GM19025 (cell line): ENCODE data around the gene MAPK9.
"Not testable (repeated sequence)": the region's sequence is repeated elsewhere in the genome, so short reads cannot be mapped to it uniquely, and the experiment has no call there.

Experiments
- ATAC-seq: cut with Tn5 transposase; IDR thresholded peaks from one replicate; pipeline ENCODE4 v1.9.1; 2021; ENCODE audit warnings: mild to moderate bottlenecking, low read depth, moderate library complexity; ENCODE audit not compliant: unreplicated experiment

The MAPK9 gene

GRCh38 chr5:180250329-180250728 is 41.6 kb downstream of the MAPK9 start:
- no peak for ATAC-seq

DNA sequence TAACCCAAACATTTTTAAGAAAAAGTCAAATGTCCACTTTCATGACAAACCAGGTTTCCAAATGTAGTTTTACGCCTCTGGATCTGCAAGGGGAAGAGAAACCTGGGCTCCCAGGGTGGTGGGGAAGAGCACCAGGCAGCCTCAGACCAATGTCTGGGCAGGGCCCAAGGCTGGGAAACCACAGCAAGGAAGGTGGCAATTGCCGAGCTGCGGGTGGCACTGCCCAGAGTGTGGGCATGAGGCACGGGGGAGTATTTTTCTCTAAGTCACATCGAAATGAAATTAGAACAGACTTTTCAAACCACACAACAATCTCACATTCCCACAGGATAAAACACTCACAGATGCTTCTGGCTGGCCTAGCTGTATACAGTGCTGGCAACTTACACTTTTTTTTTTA is 50.3 kb downstream of the MAPK9 start:
- ATAC-seq = no peak

- no peak for ATAC-seq
Measured at GRCh38 chr5:180238631-180239030, 53.3 kb downstream of the MAPK9 start.

- ATAC-seq = no peak
Measured at GRCh38 chr5:180235846-180236245, 56.0 kb downstream of the MAPK9 start.

DNA sequence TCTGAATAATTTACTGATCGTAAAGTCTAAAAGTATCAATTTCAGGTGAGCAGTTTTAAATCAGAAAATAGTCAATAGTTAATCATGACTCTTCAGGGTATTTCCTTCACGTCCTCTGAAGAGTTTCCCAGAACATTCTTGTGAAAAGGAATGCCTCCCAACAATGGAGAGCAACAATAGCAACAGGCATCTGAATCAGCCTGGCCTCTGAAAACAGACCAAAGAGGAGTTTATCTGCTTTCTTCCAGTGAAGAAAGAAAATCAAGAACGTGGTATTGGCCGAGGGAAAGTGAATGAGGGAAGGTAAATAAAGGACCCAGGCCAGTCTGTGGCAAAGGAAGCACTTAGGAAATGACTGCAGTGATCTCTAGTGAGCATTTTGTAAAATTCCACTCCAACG is 56.8 kb downstream of the MAPK9 start:
- ATAC-seq = no peak

DNA sequence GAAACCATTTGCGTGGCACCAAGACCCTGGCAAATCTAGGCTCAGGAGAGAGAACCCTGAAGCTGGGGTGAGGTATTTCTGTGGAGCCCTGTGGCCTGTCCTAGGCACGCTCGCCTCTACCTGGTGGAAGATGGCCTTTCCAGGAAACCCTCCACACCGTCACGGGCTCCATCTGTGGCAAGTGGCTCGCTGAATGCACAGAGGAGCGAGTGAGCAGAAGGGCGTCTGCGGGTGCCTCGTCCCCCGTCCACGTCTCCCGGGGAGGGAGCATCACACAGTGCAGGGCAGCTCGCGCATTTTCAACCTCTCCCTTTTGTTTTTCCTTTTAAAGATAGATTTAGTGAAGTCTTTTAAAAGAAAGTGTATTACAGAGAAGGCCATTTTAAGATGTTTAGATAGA is 57.6 kb downstream of the MAPK9 start:
- ATAC-seq = no peak

DNA sequence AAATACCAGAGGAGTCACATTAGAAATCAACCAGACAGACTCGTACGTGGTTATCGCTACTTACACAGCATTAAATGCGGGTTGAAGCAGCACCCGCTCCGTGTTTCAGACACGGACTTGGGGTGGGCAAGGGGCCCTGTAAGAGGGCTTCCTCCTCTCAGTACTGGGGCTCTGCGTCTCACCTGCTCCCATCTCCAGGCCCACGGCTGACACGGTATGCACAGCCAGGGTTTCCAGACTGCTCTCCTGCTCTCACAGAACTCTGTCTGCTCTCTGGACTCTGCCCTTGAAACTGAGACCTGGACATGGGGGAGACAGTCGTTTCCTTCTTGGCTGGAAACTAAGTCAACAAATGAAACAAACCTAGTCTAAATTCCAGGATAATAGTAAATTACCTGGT is 58.2 kb downstream of the MAPK9 start:
- no peak for ATAC-seq

- no peak for ATAC-seq
Measured at GRCh38 chr5:180230017-180230416, 61.9 kb downstream of the MAPK9 start.

DNA sequence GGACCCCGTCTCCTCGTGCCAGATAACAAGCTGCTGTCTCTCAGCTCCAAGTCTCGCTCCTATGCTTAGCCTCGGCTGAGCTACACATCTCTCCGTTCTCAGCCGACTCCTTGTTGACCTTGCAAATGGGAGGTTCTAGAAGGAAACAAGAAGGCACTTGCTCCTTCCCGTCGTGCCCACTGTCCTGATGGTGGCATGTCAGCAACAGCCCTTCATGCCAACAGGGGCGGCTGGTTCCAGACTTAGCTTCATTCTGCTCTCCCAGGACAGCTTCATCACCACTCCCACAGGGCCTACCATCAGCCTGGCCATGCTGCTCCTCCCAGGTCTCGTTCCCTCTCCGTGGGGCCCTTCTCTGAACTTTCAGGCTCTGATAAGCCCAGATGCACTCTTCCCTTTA is 69.8 kb downstream of the MAPK9 start:
- ATAC-seq = no peak

- no peak for ATAC-seq
Measured at GRCh38 chr5:180217797-180218196, 74.1 kb downstream of the MAPK9 start.

- ATAC-seq = no peak
Measured at GRCh38 chr5:180216646-180217171, 75.2 kb downstream of the MAPK9 start.

GRCh38 chr5:180215783-180216630 is 75.9 kb downstream of the MAPK9 start:
- no peak for ATAC-seq

DNA sequence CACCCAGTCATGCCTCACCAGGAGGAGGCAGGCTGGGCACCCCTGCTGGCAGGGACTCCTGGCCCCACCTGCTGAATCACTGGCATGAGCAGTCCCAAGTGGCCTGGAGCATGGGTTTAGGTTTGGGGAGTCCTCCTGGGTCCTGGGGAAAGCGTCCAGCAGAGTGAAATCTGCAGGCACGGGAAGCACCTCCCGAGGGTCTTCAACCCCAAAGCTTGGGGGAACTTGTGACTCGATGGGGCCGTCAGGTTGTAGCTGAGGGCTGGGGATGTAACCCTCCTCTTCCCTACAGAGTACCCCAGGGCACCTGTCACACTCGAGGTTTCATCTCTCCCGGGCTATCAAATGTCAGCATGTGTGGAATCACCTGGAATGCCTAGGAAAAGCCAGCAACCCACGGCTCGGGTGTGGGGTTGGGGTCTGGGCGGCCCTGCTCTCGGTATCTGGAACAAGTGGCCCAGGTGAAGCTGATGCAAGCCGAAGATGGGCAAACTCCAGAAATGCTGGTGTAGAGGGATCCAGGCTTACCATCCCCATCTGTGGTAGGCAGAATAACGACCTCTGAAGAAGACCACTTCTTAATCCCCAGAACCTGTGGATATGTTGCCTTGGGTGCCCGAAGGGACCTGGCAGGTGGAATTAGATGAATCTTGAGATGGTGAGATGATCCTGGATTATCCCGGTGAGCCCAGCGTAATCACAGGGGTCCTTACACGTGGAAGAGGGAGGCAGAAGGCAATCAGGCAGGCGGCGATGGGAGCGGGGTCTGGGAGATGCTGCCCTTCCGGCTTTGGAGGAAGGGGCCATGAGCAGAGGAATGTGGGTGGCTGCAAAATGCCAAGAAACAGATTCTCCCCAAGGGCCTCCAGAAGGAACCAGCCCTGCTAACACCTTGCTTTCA is 76.8 kb downstream of the MAPK9 start:
- no peak for ATAC-seq

GRCh38 chr5:180213657-180214207 is 78.2 kb downstream of the MAPK9 start:
- ATAC-seq = no peak

DNA sequence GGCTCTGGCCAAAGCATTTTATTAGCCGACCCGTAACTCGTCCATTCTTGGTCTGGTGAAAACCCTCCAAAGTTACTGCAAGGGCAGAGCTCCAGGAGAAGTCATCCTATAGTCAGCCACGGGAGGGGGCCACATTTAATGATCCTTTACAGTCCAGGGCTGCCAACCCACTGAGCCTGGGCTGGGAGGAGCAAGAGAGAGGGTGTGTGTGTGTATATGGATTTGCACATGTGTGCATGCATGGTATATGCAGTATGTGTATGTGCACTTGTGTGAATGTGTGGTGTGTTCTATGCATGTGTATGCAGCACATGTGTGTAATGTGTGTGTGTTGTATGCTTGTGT is 78.7 kb downstream of the MAPK9 start:
- no peak for ATAC-seq

GRCh38 chr5:180212363-180213255 is 79.3 kb downstream of the MAPK9 start:
- no peak for ATAC-seq

DNA sequence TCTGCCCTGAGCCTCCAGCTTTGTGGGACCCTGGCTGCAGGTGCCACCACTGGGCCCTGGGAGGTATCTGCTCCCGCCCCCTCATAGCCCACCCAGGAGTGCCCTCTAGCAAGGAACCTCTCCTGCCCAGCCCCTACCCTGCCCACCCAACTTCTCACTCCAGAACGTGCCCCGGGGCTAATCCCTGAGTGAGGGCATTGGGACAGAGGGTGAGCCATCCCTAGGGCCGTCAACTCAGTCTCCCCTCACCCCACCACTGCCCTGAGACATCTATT is 80.2 kb downstream of the MAPK9 start:
- ATAC-seq = no peak

DNA sequence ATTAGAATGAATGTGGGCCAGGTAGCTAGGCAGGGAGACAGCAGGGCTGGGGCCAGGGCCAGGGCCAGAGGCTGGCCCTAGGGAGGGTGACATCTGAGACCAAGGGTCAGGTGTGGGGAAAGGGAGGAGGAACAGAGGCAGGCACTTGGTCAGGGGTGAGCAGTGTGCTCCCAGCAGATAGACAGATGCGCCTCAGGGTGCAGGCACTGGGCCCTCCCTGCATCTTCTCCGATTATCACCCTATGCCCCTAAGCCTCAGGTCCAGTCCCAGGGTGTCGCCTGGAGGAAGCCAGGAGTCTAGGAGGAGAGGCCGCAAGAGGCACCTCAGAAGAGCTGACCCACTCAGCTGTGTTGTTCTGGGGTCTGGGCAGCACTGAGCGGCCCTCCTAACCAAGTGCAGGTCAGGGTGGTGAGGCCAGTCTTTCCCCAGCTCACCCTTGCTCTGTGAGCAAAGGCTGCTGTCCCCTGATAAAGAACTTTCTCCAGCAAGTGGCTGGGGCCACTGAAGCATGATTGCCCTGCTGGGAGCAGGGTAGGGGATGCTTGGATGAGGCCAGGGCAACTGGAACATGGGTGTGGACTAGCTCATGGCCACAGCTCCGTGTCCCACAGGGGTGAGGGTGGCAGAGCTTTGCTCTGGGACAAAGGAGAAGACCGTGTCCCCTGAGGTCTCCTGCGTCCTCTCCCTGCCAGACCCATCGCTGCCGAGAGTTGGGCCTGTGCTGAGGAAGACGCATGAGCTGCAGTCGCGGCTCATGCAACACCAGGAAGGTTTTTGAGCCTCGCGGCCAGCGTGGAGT is 80.7 kb downstream of the MAPK9 start:
- ATAC-seq = no peak

DNA sequence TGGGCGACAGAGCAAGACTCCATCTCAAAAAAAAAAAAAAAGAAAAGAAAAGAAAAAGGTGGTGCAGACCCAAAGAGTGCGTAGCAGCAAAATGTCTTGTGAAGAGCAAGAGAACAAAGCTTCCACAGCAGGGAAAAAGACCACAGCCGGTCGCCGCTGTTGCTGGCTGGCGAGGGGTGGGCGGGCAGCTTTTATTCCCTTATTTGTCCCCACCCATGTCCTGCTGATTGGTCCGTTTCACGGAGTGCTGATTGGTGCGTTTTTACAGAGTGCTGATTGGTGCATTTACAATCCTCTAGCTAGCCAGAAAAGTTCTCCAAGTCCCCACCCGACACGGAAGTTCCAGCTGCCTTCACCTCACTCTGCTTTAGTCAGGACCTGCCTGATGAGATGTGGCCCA is 81.8 kb downstream of the MAPK9 start:
- not testable (repeated sequence) for ATAC-seq

GRCh38 chr5:180209137-180209581 is 82.7 kb downstream of the MAPK9 start, which contains the start of gene RASGEF1C:
RASGEF1C (minus strand) TSS chr5:180209211; CDS start chr5:180138052, 71,159 bp downstream.
- no peak for ATAC-seq
